Endothelial cell (in vitro differentiated cells): Measurements from ENCODE around the gene HDAC1. TPM values are rescaled to one million over a fixed set of nuclear protein-coding genes. Genes with fewer than 3 reads are reported as not detected.

Experiments used
- DNase-seq: peaks from one replicate; pipeline ENCODE4 v3.0.0; 2021; ENCODE audit warnings: low spot score
- H3K27ac Mint-ChIP-seq: one replicate; pipeline ENCODE4 v1.8.0; 2021; ENCODE audit warnings: mixed read lengths, inconsistent platforms; ENCODE audit not compliant: unreplicated experiment
- H3K27me3 Mint-ChIP-seq: one replicate; pipeline ENCODE4 v1.8.0; 2021; ENCODE audit warnings: mild to moderate bottlenecking, moderate library complexity, mixed read lengths, inconsistent platforms; ENCODE audit not compliant: unreplicated experiment
- H3K36me3 Mint-ChIP-seq: one replicate; pipeline ENCODE4 v1.8.0; 2021; ENCODE audit warnings: mild to moderate bottlenecking, low read depth, mixed read lengths, inconsistent platforms; ENCODE audit not compliant: unreplicated experiment
- H3K4me1 Mint-ChIP-seq: one replicate; pipeline ENCODE4 v1.8.0; 2021; ENCODE audit warnings: mild to moderate bottlenecking, mixed read lengths, inconsistent platforms; ENCODE audit not compliant: unreplicated experiment
- H3K4me3 Mint-ChIP-seq: one replicate; pipeline ENCODE4 v1.8.0; 2021; ENCODE audit warnings: mild to moderate bottlenecking, mixed read lengths, inconsistent platforms; ENCODE audit not compliant: unreplicated experiment
- H3K9me3 Mint-ChIP-seq: one replicate; pipeline ENCODE4 v1.8.0; 2021; ENCODE audit warnings: mixed read lengths, inconsistent platforms; ENCODE audit not compliant: unreplicated experiment
- CTCF ChIP-seq: fragments of 200-600 bp; sonication (generic); IDR thresholded peaks from one replicate; pipeline ENCODE4 v1.5.0; 2021; ENCODE audit warnings: antibody characterized with exemption; ENCODE audit not compliant: unreplicated experiment
- total RNA-seq: library from RNA; stranded (reverse); fragmentation: NEBNext Ultra II Directional; extraction: Animal tissue kit (Norgen Biotek cat#: 25700); gene quantifications from one replicate; pipeline ENCODE4 v1.2.1, GENCODE V29; 2021; ENCODE audit not compliant: unreplicated experiment

HDAC1 gene
- total RNA-seq, 1 donor from 2014 or later: 143 TPM

GRCh38 chr1:32335790-32336590 lies 44.1 kb downstream of the HDAC1 start, which contains the start of gene MARCKSL1:
MARCKSL1 (minus strand) TSS chr1:32336233; CDS start chr1:32336033, 200 bp downstream.
- peak within 1 kb of the TSS; percentile 84 for H3K27ac Mint-ChIP-seq
- peaks cover 35% of the 10 kb centered on the region for H3K27me3 Mint-ChIP-seq
- peak; percentile 91 for DNase-seq
- TF ChIP-seq CTCF: no peak
- peaks cover 44% of the 10 kb centered on the region for H3K4me1 Mint-ChIP-seq
- peak within 1 kb of the TSS; percentile 98 for H3K4me3 Mint-ChIP-seq
- no peaks in the 10 kb centered on the region for H3K9me3 Mint-ChIP-seq
- peaks cover 37% of the 10 kb centered on the region for H3K36me3 Mint-ChIP-seq

- H3K4me3 Mint-ChIP-seq: peak overlapping the region; percentile 62
- H3K27me3 Mint-ChIP-seq: peaks cover 35% of the 10 kb centered on the region
- H3K36me3 Mint-ChIP-seq: peaks cover 32% of the 10 kb centered on the region
- TF ChIP-seq CTCF: no peak
- H3K9me3 Mint-ChIP-seq: no peaks in the 10 kb centered on the region
- peaks cover 41% of the 10 kb centered on the region for H3K4me1 Mint-ChIP-seq
- H3K27ac Mint-ChIP-seq: no peak overlapping the region
- DNase-seq: peak; percentile 30
Measured at GRCh38 chr1:32336591-32336932, 44.7 kb downstream of the HDAC1 start.

- H3K27ac Mint-ChIP-seq: no peak overlapping the region
- peak; percentile 23 for DNase-seq
- H3K9me3 Mint-ChIP-seq: no peaks in the 10 kb centered on the region
- TF ChIP-seq CTCF: no peak
- H3K27me3 Mint-ChIP-seq: peaks cover 35% of the 10 kb centered on the region
- H3K4me1 Mint-ChIP-seq: peaks cover 39% of the 10 kb centered on the region
- peak overlapping the region; percentile 62 for H3K4me3 Mint-ChIP-seq
- peaks cover 26% of the 10 kb centered on the region for H3K36me3 Mint-ChIP-seq
Measured at GRCh38 chr1:32336963-32337675, 45.2 kb downstream of the HDAC1 start.

GRCh38 chr1:32337855-32338636 lies 46.2 kb downstream of the HDAC1 start:
- Mint-ChIP-seq H3K4me1 (peaks cover 39% of the 10 kb centered on the region), H3K4me3 (peak overlapping the region; percentile 81)

More at GRCh38 chr1:32337855-32338636, 46.2 kb downstream of the HDAC1 start:
- TF ChIP-seq CTCF: no peak
- H3K36me3 Mint-ChIP-seq: peaks cover 25% of the 10 kb centered on the region
- H3K27ac Mint-ChIP-seq: peak overlapping the region; percentile 90
- H3K9me3 Mint-ChIP-seq: no peaks in the 10 kb centered on the region
- peaks cover 37% of the 10 kb centered on the region for H3K27me3 Mint-ChIP-seq
- no peak for DNase-seq
